ENCODE measurements around the gene AATK. TPM values are rescaled to one million over a fixed set of nuclear protein-coding genes. Genes with fewer than 3 reads are reported as not detected.

Gene AATK
- total and polyA plus RNA-seq, 10 of the 15 experiments (the other 5 are each of a cell fraction or from before 2014, with no cell fraction given), result 0.04 TPM; not detected in 9

DNA sequence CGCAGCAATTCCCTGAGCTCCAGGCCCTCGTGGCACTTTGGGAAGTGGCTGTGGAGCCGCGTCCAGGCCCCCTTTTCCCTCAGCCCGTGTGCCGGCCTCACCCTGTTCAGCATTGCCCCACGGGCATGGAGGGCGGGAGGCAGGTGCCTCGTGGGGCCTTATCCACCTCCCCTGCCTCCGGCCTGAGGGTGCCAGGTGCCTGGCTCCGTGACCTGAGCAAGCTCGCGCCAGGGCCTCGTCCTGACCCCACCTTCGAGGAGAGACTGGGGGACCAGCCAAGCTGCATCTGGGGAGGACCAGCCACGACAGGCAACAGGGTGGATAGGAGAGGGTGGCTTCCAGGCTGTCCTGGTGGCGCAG, 27.0 kb upstream of the AATK start:
- DNase-seq (ENCODE audit: low read depth, low spot score), result no peak
- no peak for TF ChIP-seq ZNF24 (IDR thresholded peaks at IDR 0.05)
- no peak for TF ChIP-seq MTA2 (IDR thresholded peaks at IDR 0.05; ENCODE audit: low read depth)
- no peak for TF ChIP-seq KLF5 (IDR thresholded peaks at IDR 0.05; ENCODE audit: partially characterized antibody)
- TF ChIP-seq ZNF207 (IDR thresholded peaks at IDR 0.05; ENCODE audit: borderline replicate concordance), result no peak
- BruUV-seq (replicated peaks), result no TSS peak
- Histone ChIP-seq H3K27me3 (replicated peaks in 1 of 2; ENCODE audit: control insufficient read depth in 2 of 2, insufficient read depth in 2 of 2, low read length in 1 of 2) (no peaks in the 10 kb centered on the region), H3K27ac (ENCODE audit: control insufficient read depth, insufficient read depth) (no peak overlapping the region), H3K79me2 (ENCODE audit: control insufficient read depth, insufficient read depth, low read length) (no peaks in the 10 kb centered on the region), H3K4me1 (ENCODE audit: control insufficient read depth, insufficient read depth, low read length) (peaks cover 3% of the 10 kb centered on the region; the same call in 1 of the 2 replicates), H2AFZ (ENCODE audit: control insufficient read depth, low read depth, low read length) (no peak overlapping the region), H3K9me3 (replicated peaks; ENCODE audit: control insufficient read depth, insufficient read depth, low read length) (no peaks in the 10 kb centered on the region), H4K20me1 (ENCODE audit: control insufficient read depth, insufficient read depth) (no peaks in the 10 kb centered on the region), H3K4me2 (ENCODE audit: control insufficient read depth, insufficient read depth) (no peak overlapping the region), H3K9ac (ENCODE audit: control insufficient read depth, insufficient read depth, low read length) (no peak overlapping the region), H3K4me3 (no peak overlapping the region), H3K36me3 (ENCODE audit: control insufficient read depth in 2 of 2, insufficient read depth in 2 of 2, low read length in 1 of 2) (peaks cover 0 to 5% of the 10 kb centered on the region in 2 experiments; a peak in 2 of 4 replicates)
- WGBS (ENCODE audit: insufficient coverage, insufficient replicate concordance, low lambda C conversion rate, missing lambda C conversion rate), result 79% methylated on average over 12 of the region's 17 CpGs
- no peak for FAIRE-seq
- ATAC-seq, result no peak
- CTCF ChIA-PET, result no interaction called here
- RAD21 ChIA-PET (ENCODE audit: unreplicated experiment), result no interaction called here
- in situ Hi-C loops (cut with MboI) (no loop called here), intact Hi-C loops (cut with micrococcal nuclease; ENCODE audit: unreplicated experiment) (no loop called here)
- SMC1A ChIA-PET (ENCODE audit: uncharacterized antibody, unreplicated experiment), result no interaction called here
- POLR2A ChIA-PET, result no interaction called here

DNA sequence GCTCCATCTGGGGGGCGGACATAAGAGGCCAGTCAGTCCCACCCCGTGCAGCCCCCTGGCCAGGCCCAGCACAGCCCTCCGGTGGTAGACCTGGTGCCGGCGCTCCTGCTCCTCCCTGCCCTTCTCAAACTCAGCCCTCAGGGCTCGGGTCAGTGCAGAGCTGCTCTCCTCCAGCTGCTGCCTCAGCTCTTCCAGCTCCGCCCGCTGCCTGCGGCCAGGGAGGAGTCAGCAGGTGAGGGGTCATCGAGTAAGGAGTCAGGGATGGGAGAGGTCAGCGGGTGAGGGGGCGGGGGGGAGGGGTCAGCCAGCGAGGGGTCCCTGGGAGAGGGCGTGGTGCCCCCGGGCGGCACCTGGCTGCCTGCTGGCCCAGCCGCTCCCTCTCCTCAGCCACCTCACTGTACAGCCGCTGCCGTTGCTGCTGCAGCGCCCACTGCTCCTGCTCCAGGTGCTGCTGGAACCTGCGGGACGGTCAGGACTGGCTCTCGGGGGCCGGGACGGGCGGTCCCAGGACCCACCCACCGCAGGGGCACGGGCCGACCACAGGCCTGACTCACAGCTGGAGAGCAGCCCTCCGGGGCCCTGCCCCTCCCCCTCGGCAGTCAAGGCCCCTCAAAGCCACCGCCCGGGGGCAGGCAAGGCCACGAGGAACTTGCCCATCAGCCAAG, 26.5 kb upstream of the AATK start:
- CTCF ChIA-PET, result no interaction called here
- TF ChIP-seq SMAD5 (IDR thresholded peaks at IDR 0.05; ENCODE audit: low read depth) (no peak), CREM (IDR thresholded peaks at IDR 0.05; ENCODE audit: low read depth) (no peak), POLR2AphosphoS5 (IDR thresholded peaks at IDR 0.05; ENCODE audit: low read length) (no peak), CTCF (IDR thresholded peaks at IDR 0.05 in 2 of 3, conservative IDR thresholded peaks at IDR 0.05 in 1 of 3; ENCODE audit: control insufficient read depth in 2 of 3, extremely low read depth in 1 of 3, insufficient read depth in 1 of 3, low read depth in 3 of 3, low read length in 3 of 3) (no peak), ZBED1 (IDR thresholded peaks at IDR 0.05; ENCODE audit: borderline replicate concordance) (no peak), HDAC2 (IDR thresholded peaks at IDR 0.05) (no peak)
- TF ChIP-seq, protein P1, sequence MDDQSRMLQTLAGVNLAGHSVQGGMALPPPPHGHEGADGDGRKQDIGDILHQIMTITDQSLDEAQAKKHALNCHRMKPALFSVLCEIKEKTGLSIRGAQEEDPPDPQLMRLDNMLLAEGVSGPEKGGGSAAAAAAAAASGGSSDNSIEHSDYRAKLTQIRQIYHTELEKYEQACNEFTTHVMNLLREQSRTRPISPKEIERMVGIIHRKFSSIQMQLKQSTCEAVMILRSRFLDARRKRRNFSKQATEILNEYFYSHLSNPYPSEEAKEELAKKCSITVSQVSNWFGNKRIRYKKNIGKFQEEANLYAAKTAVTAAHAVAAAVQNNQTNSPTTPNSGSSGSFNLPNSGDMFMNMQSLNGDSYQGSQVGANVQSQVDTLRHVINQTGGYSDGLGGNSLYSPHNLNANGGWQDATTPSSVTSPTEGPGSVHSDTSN (IDR thresholded peaks at IDR 0.05; ENCODE audit: insufficient replicate concordance, low read depth, low read length), result no peak

More for the DNA sequence above, 26.5 kb upstream of the AATK start:
- in situ Hi-C loops (cut with MboI), result no loop called here
- H3K27ac ChIP-seq (ENCODE audit: control insufficient read depth, insufficient read depth), result no peak overlapping the region
- no peak overlapping the region for H3K9ac ChIP-seq (ENCODE audit: control insufficient read depth, insufficient read depth, low read length)
- H2AFZ ChIP-seq (ENCODE audit: control insufficient read depth, low read depth, low read length), result no peak overlapping the region
- no peaks in the 10 kb centered on the region for H3K9me3 ChIP-seq (replicated peaks; ENCODE audit: control insufficient read depth, insufficient read depth, low read length)
- H3K27me3 ChIP-seq (replicated peaks in 1 of 2; ENCODE audit: control insufficient read depth in 2 of 2, insufficient read depth in 2 of 2, low read length in 1 of 2), result no peaks in the 10 kb centered on the region
- H3K4me1 ChIP-seq (ENCODE audit: control insufficient read depth, insufficient read depth, low read length), result peaks cover 3% of the 10 kb centered on the region; the same call in 1 of the 2 replicates
- no peak for FAIRE-seq
- ChIA-PET POLR2A (no interaction called here), SMC1A (ENCODE audit: uncharacterized antibody, unreplicated experiment) (no interaction called here), RAD21 (ENCODE audit: unreplicated experiment) (no interaction called here)
- BruUV-seq (replicated peaks), result no TSS peak
- no peak overlapping the region for H3K4me2 ChIP-seq (ENCODE audit: control insufficient read depth, insufficient read depth)
- H3K79me2 ChIP-seq (ENCODE audit: control insufficient read depth, insufficient read depth, low read length), result no peaks in the 10 kb centered on the region
- 92% methylated on average over 23 of the region's 34 CpGs for WGBS (ENCODE audit: insufficient coverage, insufficient replicate concordance, low lambda C conversion rate, missing lambda C conversion rate)
- no peaks in the 10 kb centered on the region for H4K20me1 ChIP-seq (ENCODE audit: control insufficient read depth, insufficient read depth)
- no peak for ATAC-seq
- no peak for DNase-seq (ENCODE audit: low read depth, low spot score)
- peaks cover 0 to 5% of the 10 kb centered on the region in 2 experiments; a peak in 2 of 4 replicates for H3K36me3 ChIP-seq (ENCODE audit: control insufficient read depth in 2 of 2, insufficient read depth in 2 of 2, low read length in 1 of 2)
- intact Hi-C loops (cut with micrococcal nuclease; ENCODE audit: unreplicated experiment), result no loop called here
- H3K4me3 ChIP-seq, result no peak overlapping the region

Measured in GM12878 (cell line).